Sigmoid colon (tissue), 4 donors: Measurements from ENCODE around the gene SORT1.

Experiments used
- EP300 ChIP-seq, 4 donors: sonication (generic); formaldehyde crosslinking; IDR thresholded peaks; one replicate each; pipeline ENCODE4 v1.6.1; 2017; ENCODE audit warnings: antibody characterized with exemption in 4 of 4
- POLR2A ChIP-seq, 2 donors: fragments of 450-650 bp; IDR thresholded peaks; one replicate each; pipeline ENCODE4 v1.6.1; 2016; ENCODE audit warnings: antibody characterized with exemption in 2 of 2, mild to moderate bottlenecking in 2 of 2, moderate library complexity in 2 of 2
- POLR2AphosphoS5 ChIP-seq, 4 donors: sonication (generic); formaldehyde crosslinking; IDR thresholded peaks; one replicate each; pipeline ENCODE4 v1.6.1; 2017; ENCODE audit warnings: antibody characterized with exemption in 4 of 4
- TF ChIP-seq, protein P1 (sequence below), 4 experiments: fragments of 450-650 bp in 3 of 4; fragments of 200-600 bp in 1 of 4; IDR thresholded peaks; one replicate each; pipeline ENCODE4 v1.5.1; 2016 to 2019; ENCODE audit warnings: antibody characterized with exemption in 4 of 4, mild to moderate bottlenecking in 3 of 4, moderate library complexity in 2 of 4

GRCh38 chr1:109361069-109361468, 36.6 kb downstream of the SORT1 start:
- TF ChIP-seq, protein P1, sequence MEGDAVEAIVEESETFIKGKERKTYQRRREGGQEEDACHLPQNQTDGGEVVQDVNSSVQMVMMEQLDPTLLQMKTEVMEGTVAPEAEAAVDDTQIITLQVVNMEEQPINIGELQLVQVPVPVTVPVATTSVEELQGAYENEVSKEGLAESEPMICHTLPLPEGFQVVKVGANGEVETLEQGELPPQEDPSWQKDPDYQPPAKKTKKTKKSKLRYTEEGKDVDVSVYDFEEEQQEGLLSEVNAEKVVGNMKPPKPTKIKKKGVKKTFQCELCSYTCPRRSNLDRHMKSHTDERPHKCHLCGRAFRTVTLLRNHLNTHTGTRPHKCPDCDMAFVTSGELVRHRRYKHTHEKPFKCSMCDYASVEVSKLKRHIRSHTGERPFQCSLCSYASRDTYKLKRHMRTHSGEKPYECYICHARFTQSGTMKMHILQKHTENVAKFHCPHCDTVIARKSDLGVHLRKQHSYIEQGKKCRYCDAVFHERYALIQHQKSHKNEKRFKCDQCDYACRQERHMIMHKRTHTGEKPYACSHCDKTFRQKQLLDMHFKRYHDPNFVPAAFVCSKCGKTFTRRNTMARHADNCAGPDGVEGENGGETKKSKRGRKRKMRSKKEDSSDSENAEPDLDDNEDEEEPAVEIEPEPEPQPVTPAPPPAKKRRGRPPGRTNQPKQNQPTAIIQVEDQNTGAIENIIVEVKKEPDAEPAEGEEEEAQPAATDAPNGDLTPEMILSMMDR (IDR thresholded peaks at IDR 0.05), result no peak
- TF ChIP-seq EP300 (IDR thresholded peaks at IDR 0.05) (no peak), POLR2A (IDR thresholded peaks at IDR 0.05) (no peak), POLR2AphosphoS5 (IDR thresholded peaks at IDR 0.05) (no peak)
